HG03097 (cell line): ENCODE results near the gene CEP126.
"Not testable (repeated sequence)": the region's sequence is repeated elsewhere in the genome, so short reads cannot be mapped to it uniquely, and the experiment has no call there.

Source experiments
- ATAC-seq: cut with Tn5 transposase; IDR thresholded peaks from one replicate; pipeline ENCODE4 v1.9.1; 2021; ENCODE audit not compliant: unreplicated experiment, low FRiP score

The CEP126 gene

GRCh38 chr11:101929294-101929915, 14.6 kb downstream of the CEP126 start:
- ATAC-seq: no peak

DNA sequence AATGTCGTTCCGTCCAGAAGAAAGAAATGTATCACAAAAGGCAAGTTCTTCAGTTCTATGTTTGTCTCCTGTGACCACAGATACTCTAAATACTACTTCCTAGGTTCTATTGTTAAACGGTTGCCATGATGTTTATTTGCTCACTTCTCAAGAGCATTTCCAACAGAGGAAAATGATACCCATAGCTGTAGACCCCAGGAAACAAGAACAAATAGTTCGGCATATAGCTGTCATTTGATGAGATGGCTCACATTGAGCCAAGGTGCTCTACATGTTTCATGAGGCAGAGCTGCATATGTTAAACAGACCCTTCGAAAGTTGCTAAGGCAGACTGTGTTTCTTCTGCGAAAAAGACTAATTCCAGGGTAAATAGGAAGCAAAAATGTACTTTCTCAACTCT, 16.9 kb downstream of the CEP126 start:
- ATAC-seq: no peak

GRCh38 chr11:101940901-101941520, 26.2 kb downstream of the CEP126 start:
- no peak for ATAC-seq

DNA sequence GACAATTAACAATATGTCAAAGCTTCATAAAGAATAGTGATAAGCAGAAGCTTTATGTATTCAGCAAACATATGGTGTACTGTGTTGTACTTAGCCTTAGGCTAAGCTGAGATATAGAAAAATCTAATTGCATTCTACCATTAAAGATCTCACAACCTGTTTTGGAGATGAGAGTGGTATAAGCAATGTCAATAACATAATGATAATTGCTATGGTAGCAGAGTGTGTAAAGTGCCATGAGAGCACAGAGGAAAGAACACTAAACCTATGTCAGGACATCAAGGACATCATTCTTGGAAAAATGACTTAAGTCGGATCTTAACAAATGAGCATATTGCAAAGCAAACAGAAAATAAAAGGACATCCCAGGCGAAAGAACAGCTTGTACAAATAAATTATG, 30.1 kb downstream of the CEP126 start:
- no peak for ATAC-seq

- ATAC-seq: no peak
Observed at GRCh38 chr11:101945448-101945847, 30.6 kb downstream of the CEP126 start.

GRCh38 chr11:101949680-101950220, 34.9 kb downstream of the CEP126 start:
- no peak for ATAC-seq

GRCh38 chr11:101955278-101955677, 40.5 kb downstream of the CEP126 start:
- no peak for ATAC-seq

GRCh38 chr11:101955701-101956100, 40.9 kb downstream of the CEP126 start:
- ATAC-seq: no peak

GRCh38 chr11:101960231-101960630, 45.4 kb downstream of the CEP126 start:
- no peak for ATAC-seq

DNA sequence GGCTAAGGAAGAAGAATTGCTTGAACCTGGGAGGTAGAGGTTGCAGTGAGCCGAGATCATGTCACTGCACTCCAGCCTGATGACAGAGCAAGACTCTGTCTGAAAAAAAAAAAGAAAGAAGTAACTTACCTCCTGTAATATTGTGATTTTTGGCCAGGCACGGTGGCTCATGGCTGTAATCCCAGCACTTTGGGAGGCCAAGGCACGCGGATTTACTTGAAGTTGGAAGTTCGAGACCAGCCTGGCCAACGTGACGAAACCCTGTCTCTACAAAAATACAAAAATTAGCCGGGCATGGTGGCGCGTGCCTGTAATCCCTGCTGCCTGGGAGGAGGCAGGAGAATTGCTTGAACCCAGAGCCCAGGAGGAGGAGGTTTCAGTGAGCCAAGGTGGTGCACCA, 49.4 kb downstream of the CEP126 start:
- not testable (repeated sequence) for ATAC-seq

- no peak for ATAC-seq
Observed at GRCh38 chr11:101974255-101974654, 59.4 kb downstream of the CEP126 start.

GRCh38 chr11:101974771-101975170, 60.0 kb downstream of the CEP126 start:
- ATAC-seq: no peak

- ATAC-seq: no peak
Observed at GRCh38 chr11:101975734-101976133, 60.9 kb downstream of the CEP126 start.

DNA sequence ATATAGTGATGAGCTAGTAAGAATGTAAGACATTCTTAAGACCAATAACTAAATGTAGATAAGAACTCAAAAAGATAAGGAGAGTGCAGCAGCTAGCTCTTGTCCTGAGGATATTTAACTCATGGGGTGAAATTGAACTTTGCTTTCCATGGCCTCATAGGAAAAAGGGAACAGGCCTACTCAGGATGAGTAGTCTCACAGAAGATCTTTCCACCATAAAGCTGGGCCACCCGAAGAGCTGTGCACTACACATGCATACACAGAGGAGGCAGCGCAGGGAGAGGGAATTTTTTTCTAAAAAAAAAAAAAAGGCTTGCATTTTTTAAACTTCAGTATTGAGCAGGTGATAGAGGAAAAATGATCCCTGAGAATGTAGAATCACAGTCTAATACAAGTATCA, 72.6 kb downstream of the CEP126 start:
- no peak for ATAC-seq

GRCh38 chr11:101993172-101993571, 78.4 kb downstream of the CEP126 start:
- ATAC-seq: no peak

DNA sequence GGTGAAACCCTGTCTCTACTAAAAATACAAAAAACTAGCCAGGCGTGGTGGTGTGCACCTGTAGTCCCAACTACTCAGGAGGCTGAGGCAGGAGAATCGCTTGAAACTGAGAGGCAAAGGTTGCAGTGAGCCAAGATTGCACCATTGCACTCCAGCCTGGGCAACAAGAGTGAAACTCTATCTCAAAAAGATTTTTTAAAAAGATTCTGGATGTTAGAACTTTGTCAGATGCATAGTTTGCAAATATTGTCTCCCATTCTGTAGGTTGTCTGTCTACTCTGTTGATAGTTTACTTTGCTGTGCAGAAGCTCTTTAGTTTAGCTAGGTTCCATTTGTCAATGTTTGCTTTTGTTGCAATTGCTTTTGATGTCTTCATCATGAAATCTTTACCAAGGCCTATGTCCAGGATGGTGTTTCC, 79.3 kb downstream of the CEP126 start:
- not testable (repeated sequence) for ATAC-seq

DNA sequence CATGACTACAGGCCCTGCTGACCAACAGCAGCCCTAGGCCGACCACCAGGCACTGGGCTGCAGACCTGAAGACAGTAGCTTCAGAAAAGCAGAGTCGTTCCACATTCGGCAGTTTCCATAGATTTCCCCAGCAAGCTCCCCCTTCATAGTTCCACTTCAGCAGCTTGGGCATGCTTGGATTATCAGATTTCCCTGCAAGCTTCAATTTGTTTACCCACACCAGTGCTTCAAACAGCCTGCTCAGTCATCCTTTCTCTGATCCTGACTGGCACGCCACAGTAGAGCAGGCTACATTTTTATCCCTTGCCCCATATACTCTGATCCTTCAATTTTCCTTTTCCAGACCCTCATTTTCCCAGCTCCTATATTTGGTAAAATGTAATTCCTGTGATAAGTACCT, 81.3 kb downstream of the CEP126 start:
- ATAC-seq: no peak

DNA sequence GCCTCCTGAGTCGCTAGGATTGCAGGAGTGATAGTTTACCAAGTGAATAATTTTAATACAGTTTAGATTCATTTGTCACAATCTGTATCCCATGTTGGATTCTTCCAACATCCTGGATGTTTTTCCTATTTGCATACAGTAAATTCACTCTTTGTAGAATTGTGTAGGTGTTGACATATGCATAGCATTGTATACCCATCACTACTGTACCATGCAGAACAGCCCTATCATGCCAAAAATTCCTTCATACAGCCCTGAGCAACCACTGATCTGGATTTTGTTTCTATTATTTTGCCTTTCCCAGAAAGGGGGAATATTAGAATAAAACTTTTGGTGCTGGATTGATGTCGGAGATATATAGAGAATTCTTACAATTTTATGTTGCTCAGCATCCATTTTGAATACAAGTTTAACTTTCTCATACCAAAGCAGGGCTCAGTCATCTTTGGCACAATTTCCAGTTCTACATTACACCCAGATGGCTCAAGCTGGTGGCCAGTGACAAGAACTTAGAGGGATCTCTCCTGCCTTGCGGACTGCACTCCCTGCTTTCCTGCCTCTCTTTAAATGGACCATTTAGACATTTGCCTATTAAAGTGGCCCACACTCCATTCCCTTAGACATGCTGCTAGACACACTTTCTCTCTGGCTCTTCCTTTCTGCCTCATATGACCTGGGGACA, 87.0 kb downstream of the CEP126 start:
- no peak for ATAC-seq

- ATAC-seq: no peak
Observed at GRCh38 chr11:102004220-102004619, 89.4 kb downstream of the CEP126 start.

DNA sequence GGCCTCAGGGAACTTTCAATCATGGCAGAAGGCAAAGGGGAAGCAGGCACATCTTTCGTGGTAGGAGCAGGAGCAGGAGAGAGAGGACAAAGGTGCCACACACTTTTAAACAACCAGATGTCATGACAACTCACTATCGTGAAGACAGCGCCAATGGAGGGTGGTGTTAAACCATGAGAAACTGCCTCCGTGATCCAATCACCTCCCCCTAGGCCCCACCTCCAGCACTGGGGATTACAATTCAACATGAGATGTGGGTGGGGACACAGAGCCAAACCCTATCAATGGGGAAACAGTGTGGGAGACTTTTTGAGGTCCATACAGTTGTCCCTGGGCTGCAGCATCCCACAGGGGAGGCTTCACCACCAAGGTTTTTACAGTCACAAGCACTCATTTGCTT, 90.5 kb downstream of the CEP126 start:
- no peak for ATAC-seq

DNA sequence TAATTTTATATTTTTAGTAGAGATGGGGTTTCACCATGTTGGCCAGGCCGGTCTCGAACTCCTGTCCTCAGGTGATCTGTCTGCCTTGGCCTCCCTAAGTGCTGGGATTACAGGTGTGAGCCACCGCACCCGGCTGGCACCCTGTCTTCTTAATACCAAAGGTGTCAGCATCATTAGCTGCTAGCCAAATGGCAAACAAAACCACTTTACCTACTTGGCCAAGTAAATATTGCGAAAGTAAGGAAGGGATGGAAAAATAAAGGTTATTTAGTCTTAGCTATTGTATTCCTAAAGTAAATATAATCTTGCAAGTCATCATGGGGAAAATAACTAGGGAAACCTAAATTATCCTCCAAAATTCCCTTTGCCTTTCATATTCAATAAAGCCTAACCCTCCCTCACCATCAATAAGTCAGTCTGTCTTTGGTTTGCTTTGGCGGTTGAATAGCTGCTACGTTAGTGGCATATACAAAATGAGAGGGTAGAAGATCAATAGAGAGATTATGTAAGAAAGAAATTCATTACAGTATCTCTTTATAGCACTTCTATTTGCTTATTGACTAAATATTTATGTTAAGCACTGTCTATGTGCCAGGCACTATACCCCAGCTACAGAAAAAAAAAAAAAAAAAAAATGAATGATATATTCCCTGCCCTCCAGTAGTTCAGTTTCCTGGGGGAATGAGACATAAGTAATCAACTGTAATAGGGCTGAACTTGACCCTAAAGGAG, 92.2 kb downstream of the CEP126 start:
- no peak for ATAC-seq
